Inflammatory macrophage treated with lipopolysaccharide for 1 hour (primary cell): ENCODE data around the gene ELMO2.

Experiments used
- DNase-seq, 2 donors: peaks; one replicate each; pipeline ENCODE4 v3.0.0-alpha.2; 2020 to 2022

ELMO2 gene

GRCh38 chr20:46406200-46406985 is at the start of gene ELMO2:
Gene ELMO2, minus strand, starts transcription at chr20:46406615. Its CDS starts 12,133 bp downstream, at chr20:46394482.
- peak; percentile 96 to 98 for DNase-seq

- DNase-seq, result no peak
Measured at GRCh38 chr20:46455729-46456128, 49.3 kb upstream of the ELMO2 start.

GRCh38 chr20:46446851-46447250 is 40.4 kb upstream of the ELMO2 start:
- DNase-seq, result no peak

GRCh38 chr20:46439837-46440236 is 33.4 kb upstream of the ELMO2 start:
- DNase-seq, result no peak

- DNase-seq, result peak; percentile 18 to 39
Measured at GRCh38 chr20:46438156-46438750, 31.8 kb upstream of the ELMO2 start.

- no peak for DNase-seq
Measured at GRCh38 chr20:46435146-46435545, 28.7 kb upstream of the ELMO2 start.

- no peak for DNase-seq
Measured at GRCh38 chr20:46434597-46434996, 28.2 kb upstream of the ELMO2 start.

- no peak for DNase-seq
Measured at GRCh38 chr20:46433051-46433450, 26.6 kb upstream of the ELMO2 start.

- no peak for DNase-seq
Measured at GRCh38 chr20:46430921-46431712, 24.7 kb upstream of the ELMO2 start.

- DNase-seq, result no peak
Measured at GRCh38 chr20:46427384-46427783, 21.0 kb upstream of the ELMO2 start.

- DNase-seq, result no peak
Measured at GRCh38 chr20:46423882-46424482, 17.6 kb upstream of the ELMO2 start.

GRCh38 chr20:46423342-46423741 is 16.9 kb upstream of the ELMO2 start:
- DNase-seq, result no peak

GRCh38 chr20:46420878-46421277 is 14.5 kb upstream of the ELMO2 start:
- DNase-seq, result no peak

GRCh38 chr20:46419882-46420281 is 13.5 kb upstream of the ELMO2 start:
- no peak for DNase-seq

GRCh38 chr20:46416839-46417238 is 10.4 kb upstream of the ELMO2 start:
- no peak for DNase-seq

GRCh38 chr20:46416421-46416820 is 10.0 kb upstream of the ELMO2 start:
- DNase-seq, result no peak

GRCh38 chr20:46415773-46416172 is 9.4 kb upstream of the ELMO2 start:
- DNase-seq, result no peak

GRCh38 chr20:46414608-46415007 is 8.2 kb upstream of the ELMO2 start:
- no peak for DNase-seq

GRCh38 chr20:46411637-46412036 is 5.2 kb upstream of the ELMO2 start:
- DNase-seq, result no peak

GRCh38 chr20:46408281-46408731 is 1.9 kb upstream of the ELMO2 start:
- no peak for DNase-seq

- DNase-seq, result no peak
Measured at GRCh38 chr20:46407671-46407996, 1.2 kb upstream of the ELMO2 start.

- peak in 1 of 2 donors; percentile 81 for DNase-seq
Measured at GRCh38 chr20:46406986-46407670, 713 bp upstream of the ELMO2 start.

GRCh38 chr20:46402331-46402811 is 4.0 kb downstream of the ELMO2 start:
- DNase-seq, result peak in 1 of 2 donors; percentile 60
